GM12801 (cell line): ENCODE results near the gene VWA2.

Experiments used
- CTCF ChIP-seq: IDR thresholded peaks from one replicate; pipeline ENCODE4 v1.5.1; 2011; ENCODE audit warnings: control low read depth; ENCODE audit not compliant: insufficient read length; ENCODE audit errors: extremely low read depth

The VWA2 gene

GRCh38 chr10:114239117-114239993 lies at the start of gene VWA2:
Gene VWA2, plus strand, starts transcription at chr10:114239254. Its CDS starts 9,460 bp downstream, at chr10:114248714.
- TF ChIP-seq CTCF, result no peak

- no peak for TF ChIP-seq CTCF
These were observed 49.4 kb upstream of the VWA2 start for GRCh38 chr10:114189700-114190099.

GRCh38 chr10:114195079-114195478 lies 44.0 kb upstream of the VWA2 start:
- no peak for TF ChIP-seq CTCF

- TF ChIP-seq CTCF, result no peak
These were observed 39.8 kb upstream of the VWA2 start for GRCh38 chr10:114199239-114199638.

- no peak for TF ChIP-seq CTCF
These were observed 36.2 kb upstream of the VWA2 start for GRCh38 chr10:114202812-114203211.

- no peak for TF ChIP-seq CTCF
These were observed 32.2 kb upstream of the VWA2 start for GRCh38 chr10:114206902-114207301.

- no peak for TF ChIP-seq CTCF
These were observed 31.7 kb upstream of the VWA2 start for GRCh38 chr10:114207349-114207748.
